Measurements from ENCODE around the gene PRR30. TPM values are rescaled to one million over a fixed set of nuclear protein-coding genes. Genes with fewer than 3 reads are reported as not detected.
"Not testable (repeated sequence)": the region's sequence is repeated elsewhere in the genome, so short reads cannot be mapped to it uniquely, and the experiment has no call there.

Gene PRR30
- total RNA-seq, 2 donors from 2014 or later = not detected

DNA sequence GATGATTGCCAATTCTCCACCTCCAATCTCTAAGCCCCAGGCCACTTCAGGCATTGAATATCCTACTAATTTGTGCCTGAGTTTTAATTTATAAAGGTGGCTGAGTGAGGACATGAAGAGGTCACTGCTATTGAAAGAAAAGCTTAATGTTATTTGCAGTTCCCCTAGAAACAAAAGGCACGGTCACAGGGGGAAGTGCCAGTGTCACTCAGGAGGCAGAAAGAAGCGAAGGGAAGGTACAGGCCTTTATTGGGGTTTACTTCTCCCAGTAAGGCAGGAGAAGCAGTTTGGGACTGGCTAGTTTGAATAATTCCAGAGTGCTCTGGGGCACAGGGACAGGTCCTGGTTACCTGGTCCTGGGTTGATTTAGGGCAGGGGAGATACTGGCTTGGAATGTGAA lies 17.3 kb downstream of the PRR30 start:
- ATAC-seq (ENCODE audit: insufficient number of reproducible peaks, low FRiP score, low read depth) (no peak), DNase-seq (ENCODE audit: low spot score) (no peak)
- Histone ChIP-seq H3K27ac (no peak overlapping the region), H3K4me3 (no peak overlapping the region), H3K9me3 (no peaks in the 10 kb centered on the region), H3K4me1 (ENCODE audit: control insufficient read depth in 1 of 2, low read depth in 2 of 2) (peaks cover 9 to 15% of the 10 kb centered on the region in 2 donors), H3K27me3 (replicated peaks; ENCODE audit: insufficient read depth) (no peaks in the 10 kb centered on the region), H3K36me3 (no peaks in the 10 kb centered on the region)
- TF ChIP-seq, protein P1, sequence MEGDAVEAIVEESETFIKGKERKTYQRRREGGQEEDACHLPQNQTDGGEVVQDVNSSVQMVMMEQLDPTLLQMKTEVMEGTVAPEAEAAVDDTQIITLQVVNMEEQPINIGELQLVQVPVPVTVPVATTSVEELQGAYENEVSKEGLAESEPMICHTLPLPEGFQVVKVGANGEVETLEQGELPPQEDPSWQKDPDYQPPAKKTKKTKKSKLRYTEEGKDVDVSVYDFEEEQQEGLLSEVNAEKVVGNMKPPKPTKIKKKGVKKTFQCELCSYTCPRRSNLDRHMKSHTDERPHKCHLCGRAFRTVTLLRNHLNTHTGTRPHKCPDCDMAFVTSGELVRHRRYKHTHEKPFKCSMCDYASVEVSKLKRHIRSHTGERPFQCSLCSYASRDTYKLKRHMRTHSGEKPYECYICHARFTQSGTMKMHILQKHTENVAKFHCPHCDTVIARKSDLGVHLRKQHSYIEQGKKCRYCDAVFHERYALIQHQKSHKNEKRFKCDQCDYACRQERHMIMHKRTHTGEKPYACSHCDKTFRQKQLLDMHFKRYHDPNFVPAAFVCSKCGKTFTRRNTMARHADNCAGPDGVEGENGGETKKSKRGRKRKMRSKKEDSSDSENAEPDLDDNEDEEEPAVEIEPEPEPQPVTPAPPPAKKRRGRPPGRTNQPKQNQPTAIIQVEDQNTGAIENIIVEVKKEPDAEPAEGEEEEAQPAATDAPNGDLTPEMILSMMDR (IDR thresholded peaks at IDR 0.05) = no peak

DNA sequence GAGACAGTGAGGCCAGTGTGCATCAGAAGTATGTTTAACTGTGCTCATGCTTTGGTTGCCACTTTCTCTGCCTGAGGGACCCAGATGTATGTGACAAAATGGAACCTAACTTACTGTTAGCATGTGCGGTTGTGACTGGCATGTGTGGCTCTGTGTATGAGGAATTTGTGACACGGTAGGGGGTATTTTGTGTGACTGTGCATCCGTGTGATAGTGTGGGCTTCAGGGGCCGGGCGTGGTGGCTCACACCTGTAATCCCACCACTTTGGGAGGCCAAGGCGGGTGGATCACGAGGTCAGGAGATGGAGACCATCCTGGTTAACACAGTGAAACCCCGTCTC lies 19.9 kb downstream of the PRR30 start:
- H3K27ac ChIP-seq; H3K9me3 ChIP-seq; H3K27me3 ChIP-seq (replicated peaks; ENCODE audit: insufficient read depth); DNase-seq (ENCODE audit: low spot score); ATAC-seq (ENCODE audit: insufficient number of reproducible peaks, low FRiP score, low read depth); H3K36me3 ChIP-seq: not testable (repeated sequence)
- peaks cover 9 to 15% of the 10 kb centered on the region in 2 donors for H3K4me1 ChIP-seq (ENCODE audit: control insufficient read depth in 1 of 2, low read depth in 2 of 2)
- H3K4me3 ChIP-seq = peak overlapping the region; percentile 68

DNA sequence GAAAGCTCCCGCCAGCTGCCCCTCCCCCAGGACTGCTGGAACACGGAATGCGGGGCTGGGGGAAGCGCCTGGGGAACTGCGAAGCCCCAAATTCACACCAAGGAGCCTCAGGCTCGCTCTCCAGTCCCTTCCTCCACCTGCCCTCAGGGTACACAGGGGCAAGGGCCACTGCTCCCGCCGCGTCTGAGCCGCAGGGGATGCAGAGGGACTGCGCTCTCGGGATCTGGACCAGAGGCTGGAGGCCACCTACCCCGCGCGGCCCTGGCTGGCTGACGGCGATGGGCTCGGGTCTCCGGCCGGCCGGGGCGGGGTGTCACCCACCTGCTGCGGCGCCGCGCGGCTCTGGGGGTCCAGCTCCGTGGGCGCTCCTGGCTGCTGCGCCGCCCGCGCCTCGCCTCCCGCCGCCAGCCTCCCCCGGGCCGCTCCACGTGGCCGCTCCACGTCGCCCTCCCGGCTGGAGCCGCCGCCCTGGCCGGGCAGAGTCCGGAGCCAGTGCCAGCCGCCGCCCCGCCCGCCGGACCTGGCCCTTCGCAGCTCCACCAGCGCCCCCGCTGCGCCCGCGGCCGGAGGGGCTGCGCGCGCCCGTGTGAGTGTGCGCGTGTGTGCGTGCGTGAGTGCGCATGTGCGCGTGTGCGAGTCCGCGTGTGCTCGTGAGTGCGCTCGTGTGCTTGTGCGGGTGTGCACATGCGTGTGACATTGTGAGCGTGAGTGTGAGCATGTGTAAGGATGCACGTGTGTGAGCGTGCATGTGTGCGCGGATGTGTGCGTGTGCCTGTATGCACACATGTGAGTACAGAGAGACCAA lies 20.5 kb downstream of the PRR30 start, which contains the start of gene CGREF1:
Gene CGREF1, minus strand, starts transcription at position 604 of the 805 bp plus-strand sequence. CDS start 14,762 bp downstream, outside the sequence.
- Histone ChIP-seq H3K4me3 (peak within 1 kb of the TSS; percentile 68), H3K9me3 (no peaks in the 10 kb centered on the region), H3K4me1 (ENCODE audit: control insufficient read depth in 1 of 2, low read depth in 2 of 2) (peaks cover 9 to 15% of the 10 kb centered on the region in 2 donors), H3K27ac (no peak within 1 kb of the TSS), H3K36me3 (no peaks in the 10 kb centered on the region), H3K27me3 (replicated peaks; ENCODE audit: insufficient read depth) (no peaks in the 10 kb centered on the region)
- TF ChIP-seq, protein P1 (IDR thresholded peaks at IDR 0.05) = no peak
- ATAC-seq (ENCODE audit: insufficient number of reproducible peaks, low FRiP score, low read depth) (no peak), DNase-seq (ENCODE audit: low spot score) (no peak)

DNA sequence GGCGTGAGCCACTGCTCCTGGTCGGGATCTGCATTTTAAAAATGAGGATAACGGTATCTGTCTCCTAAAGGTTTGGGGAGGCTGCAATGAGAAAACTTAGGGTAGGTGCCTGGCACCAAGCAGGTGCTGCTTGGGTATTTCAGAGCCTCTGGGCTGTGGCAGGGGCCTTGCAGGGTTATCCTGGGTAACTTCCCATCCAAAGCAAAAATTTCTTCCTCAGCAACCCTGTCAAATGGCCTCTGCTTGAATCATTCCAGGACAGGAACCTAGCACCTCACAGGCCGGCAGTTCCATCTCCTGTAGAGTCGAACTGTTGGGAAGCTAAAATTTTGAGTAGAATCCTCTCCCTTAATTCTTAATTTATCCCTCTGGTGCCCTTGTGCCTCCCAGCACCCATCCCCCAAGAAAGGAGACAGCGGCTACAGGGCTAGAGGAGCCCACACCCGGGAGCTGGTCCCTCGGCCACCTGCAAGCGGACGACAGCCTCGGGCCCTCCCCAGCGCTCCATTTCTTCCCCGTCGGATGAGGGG lies 21.1 kb downstream of the PRR30 start:
- Histone ChIP-seq H3K4me3 (peak overlapping the region; percentile 68), H3K27ac (no peak overlapping the region), H3K4me1 (ENCODE audit: control insufficient read depth in 1 of 2, low read depth in 2 of 2) (peaks cover 7 to 15% of the 10 kb centered on the region in 2 donors), H3K36me3 (no peaks in the 10 kb centered on the region), H3K27me3 (replicated peaks; ENCODE audit: insufficient read depth) (no peaks in the 10 kb centered on the region), H3K9me3 (no peaks in the 10 kb centered on the region)
- no peak for DNase-seq (ENCODE audit: low spot score)
- ATAC-seq (ENCODE audit: insufficient number of reproducible peaks, low FRiP score, low read depth) = no peak
- TF ChIP-seq, protein P1 (IDR thresholded peaks at IDR 0.05) = no peak

DNA sequence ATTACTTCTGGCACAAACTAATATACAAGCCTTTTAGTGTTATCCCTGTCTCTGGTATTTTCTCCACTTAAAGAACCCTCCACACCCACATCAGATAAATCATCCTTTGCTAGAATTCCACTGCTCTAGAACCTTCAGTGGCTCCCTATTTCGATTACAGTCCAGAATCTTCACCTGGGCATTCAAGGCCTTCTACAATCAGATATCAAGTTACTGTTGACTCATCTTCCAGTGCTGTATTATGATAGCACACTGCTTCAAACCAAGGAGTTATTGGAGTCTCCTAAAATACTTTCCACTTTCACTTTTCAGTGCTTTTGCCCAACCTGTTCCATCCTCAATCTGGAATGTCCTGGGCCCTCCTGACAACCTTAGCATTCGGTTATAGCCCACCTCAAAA lies 23.7 kb downstream of the PRR30 start:
- DNase-seq (ENCODE audit: low spot score) (no peak), ATAC-seq (ENCODE audit: insufficient number of reproducible peaks, low FRiP score, low read depth) (no peak)
- H3K36me3 ChIP-seq = no peaks in the 10 kb centered on the region
- no peak overlapping the region for H3K27ac ChIP-seq
- no peaks in the 10 kb centered on the region for H3K9me3 ChIP-seq
- no peak overlapping the region for H3K4me3 ChIP-seq
- H3K4me1 ChIP-seq (ENCODE audit: control insufficient read depth in 1 of 2, low read depth in 2 of 2) = peaks cover 6 to 15% of the 10 kb centered on the region in 2 donors
- H3K27me3 ChIP-seq (replicated peaks; ENCODE audit: insufficient read depth) = no peaks in the 10 kb centered on the region
- TF ChIP-seq, protein P1 (IDR thresholded peaks at IDR 0.05) = no peak

DNA sequence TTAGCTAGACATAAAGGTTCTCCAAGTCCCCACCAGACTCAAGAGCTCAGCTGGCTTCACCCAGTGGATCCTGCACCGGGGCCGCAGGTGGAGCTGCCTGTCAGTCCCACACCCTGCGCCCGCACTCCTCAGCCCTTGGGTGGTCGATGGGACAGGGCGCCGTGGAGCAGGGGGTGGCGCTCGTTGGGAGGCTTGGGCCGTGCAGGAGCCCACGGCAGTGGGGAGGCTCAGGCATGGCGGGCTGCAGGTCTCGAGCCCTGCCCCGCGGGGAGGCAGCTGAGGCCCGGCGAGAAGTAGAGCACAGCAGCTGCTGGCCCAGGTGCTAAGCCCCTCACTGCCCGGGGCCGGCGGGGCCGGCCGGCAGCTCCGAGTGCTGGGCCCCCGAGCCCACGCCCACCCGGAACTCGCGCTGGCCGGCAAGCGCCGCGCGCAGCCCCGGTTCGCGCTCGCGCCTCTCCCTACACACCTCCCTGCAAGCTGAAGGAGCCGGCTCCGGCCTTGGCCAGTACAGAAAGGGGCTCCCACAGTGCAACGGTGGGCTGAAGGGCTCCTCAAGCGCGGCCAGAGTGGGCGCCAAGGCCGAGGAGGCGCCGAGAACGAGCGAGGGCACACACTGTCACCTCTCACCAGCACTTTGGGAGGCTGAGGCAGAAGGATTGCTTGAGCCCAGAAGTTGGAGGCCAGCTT lies 27.7 kb downstream of the PRR30 start:
- not testable (repeated sequence) for H3K9me3 ChIP-seq; H3K4me1 ChIP-seq (ENCODE audit: control insufficient read depth in 1 of 2, low read depth in 2 of 2); H3K4me3 ChIP-seq; ATAC-seq (ENCODE audit: insufficient number of reproducible peaks, low FRiP score, low read depth); H3K36me3 ChIP-seq; H3K27me3 ChIP-seq (replicated peaks; ENCODE audit: insufficient read depth); H3K27ac ChIP-seq; DNase-seq (ENCODE audit: low spot score)

DNA sequence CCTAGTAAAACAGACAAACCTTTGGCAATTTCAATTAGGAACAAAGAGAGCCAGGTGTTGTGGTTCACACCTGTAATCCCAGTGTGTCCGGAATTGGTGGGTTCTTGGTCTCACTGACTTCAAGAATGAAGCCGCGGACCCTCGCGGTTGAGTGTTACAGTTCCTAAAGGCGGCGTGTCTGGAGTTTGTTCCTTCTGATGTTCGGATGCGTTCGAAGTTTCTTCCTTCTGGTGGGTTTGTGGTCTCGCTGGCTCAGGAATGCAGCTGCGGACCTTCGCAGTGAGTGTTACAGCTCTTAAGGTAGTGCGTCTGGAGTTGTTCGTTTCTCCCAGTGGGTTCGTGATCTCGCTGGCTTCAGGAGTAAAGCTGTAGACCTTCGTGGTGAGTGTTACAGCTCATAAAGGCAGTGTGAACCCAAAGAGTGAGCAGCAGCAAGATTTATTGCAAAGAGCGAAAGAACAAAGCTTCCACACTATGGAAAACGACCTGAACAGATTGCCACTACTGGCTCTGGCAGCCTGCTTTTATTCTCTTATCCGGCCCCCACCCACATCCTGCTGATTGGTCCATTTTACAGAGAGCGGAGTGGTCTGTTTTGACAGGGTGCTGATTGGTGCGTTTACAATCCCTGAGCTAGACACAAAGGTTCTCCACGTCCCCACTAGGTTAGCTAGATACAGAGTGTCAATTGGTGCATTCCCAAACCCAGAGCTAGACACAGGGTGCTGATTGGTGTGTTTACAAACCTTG lies 28.4 kb downstream of the PRR30 start:
- ATAC-seq (ENCODE audit: insufficient number of reproducible peaks, low FRiP score, low read depth) = not testable (repeated sequence)

More for the DNA sequence above, 28.4 kb downstream of the PRR30 start:
- not testable (repeated sequence) for H3K27me3 ChIP-seq (replicated peaks; ENCODE audit: insufficient read depth); H3K4me1 ChIP-seq (ENCODE audit: control insufficient read depth in 1 of 2, low read depth in 2 of 2); H3K9me3 ChIP-seq; H3K4me3 ChIP-seq; H3K36me3 ChIP-seq; H3K27ac ChIP-seq; DNase-seq (ENCODE audit: low spot score)

Measured in thoracic aorta (tissue), 2 donors.